CD4-positive, alpha-beta T cell treated with Interferon gamma for 1 hour (primary cell): ENCODE measurements around the gene LTBP3.

Experiments used
- DNase-seq: peaks from one replicate; pipeline ENCODE4 v3.0.0-alpha.2; 2020

Gene LTBP3

GRCh38 chr11:65505466-65506289, 52.5 kb downstream of the LTBP3 start:
- DNase-seq: peak; percentile 29

GRCh38 chr11:65504674-65505465, 53.3 kb downstream of the LTBP3 start:
- DNase-seq: no peak

- DNase-seq: no peak
Observed at GRCh38 chr11:65503949-65504673, 54.0 kb downstream of the LTBP3 start.

GRCh38 chr11:65503368-65503948, 54.7 kb downstream of the LTBP3 start:
- DNase-seq: no peak

GRCh38 chr11:65502555-65503367, 55.4 kb downstream of the LTBP3 start:
- DNase-seq: no peak

GRCh38 chr11:65502274-65502554, 55.9 kb downstream of the LTBP3 start:
- DNase-seq: no peak

GRCh38 chr11:65501472-65502273, 56.5 kb downstream of the LTBP3 start:
- DNase-seq: no peak

GRCh38 chr11:65501186-65501471, 57.0 kb downstream of the LTBP3 start:
- DNase-seq: no peak

GRCh38 chr11:65500387-65501185, 57.6 kb downstream of the LTBP3 start:
- no peak for DNase-seq

- no peak for DNase-seq
Observed at GRCh38 chr11:65499713-65500386, 58.3 kb downstream of the LTBP3 start.

GRCh38 chr11:65498977-65499712, 59.0 kb downstream of the LTBP3 start, which contains the start of gene MALAT1:
Gene MALAT1, plus strand, starts transcription at chr11:65499045.
- DNase-seq: peak; percentile 92

GRCh38 chr11:65498727-65498976, 59.5 kb downstream of the LTBP3 start:
- DNase-seq: no peak

GRCh38 chr11:65498042-65498726, 60.0 kb downstream of the LTBP3 start:
- peak; percentile 72 for DNase-seq

- peak; percentile 99 for DNase-seq
Observed at GRCh38 chr11:65497141-65498041, 60.8 kb downstream of the LTBP3 start.

- no peak for DNase-seq
Observed at GRCh38 chr11:65496304-65497140, 61.6 kb downstream of the LTBP3 start.

GRCh38 chr11:65493367-65494176, 64.6 kb downstream of the LTBP3 start:
- no peak for DNase-seq
